GM18520 (cell line): Measurements from ENCODE around the gene E4F1.

ENCODE experiments used
- ATAC-seq: cut with Tn5 transposase; IDR thresholded peaks from one replicate; pipeline ENCODE4 v1.9.1; 2021; ENCODE audit not compliant: unreplicated experiment

The E4F1 gene

DNA sequence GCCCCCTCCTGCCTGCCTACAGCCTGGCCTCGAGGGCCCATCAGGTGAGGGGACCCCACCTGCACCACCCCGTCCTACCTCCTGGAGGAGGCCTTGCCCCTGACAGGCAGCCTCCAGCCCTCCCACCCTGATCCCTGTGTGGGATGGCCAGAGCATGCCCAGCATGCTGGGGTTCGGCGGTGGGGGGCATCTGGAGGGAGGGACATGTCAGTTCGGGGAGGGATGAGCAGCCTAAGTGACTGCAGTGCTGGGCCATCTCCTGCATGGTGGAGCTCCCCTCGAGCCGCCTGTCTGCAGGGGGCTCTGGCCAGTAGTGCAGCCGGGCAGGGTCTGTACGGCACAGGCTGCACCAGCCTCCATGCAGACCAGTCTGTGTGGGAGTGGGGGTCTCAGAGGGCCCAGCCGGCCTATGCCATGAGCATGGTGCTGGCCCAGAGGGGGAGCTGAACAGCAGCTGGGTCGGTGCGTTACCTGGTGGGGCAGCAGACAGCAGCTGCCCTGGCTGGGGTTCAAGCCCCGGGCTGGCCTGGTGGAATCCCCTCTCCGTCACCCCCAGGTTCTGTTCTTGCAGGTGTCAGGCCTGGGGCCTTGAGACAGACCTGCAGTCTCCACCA, 48.6 kb downstream of the E4F1 start:
- ATAC-seq: no peak

DNA sequence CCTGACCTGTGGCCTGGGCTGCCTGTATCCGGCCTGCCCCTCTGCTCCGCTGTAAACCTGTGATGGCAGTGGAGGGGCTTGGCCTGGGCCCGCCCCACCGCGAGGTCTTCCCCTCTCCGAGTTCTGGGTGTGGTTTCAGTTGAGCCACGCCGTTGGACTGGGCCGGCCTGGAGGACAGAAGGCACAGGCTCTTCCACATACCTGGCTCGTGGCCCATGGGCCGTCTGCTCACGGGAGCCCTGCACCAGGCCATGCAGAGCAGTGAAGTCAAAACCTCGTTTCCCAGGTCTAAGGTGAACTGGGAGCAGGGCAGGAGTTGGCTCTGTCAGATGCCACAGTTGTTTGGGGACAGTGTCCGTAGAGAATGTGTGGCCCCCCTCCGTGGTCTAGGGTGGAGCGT, 50.1 kb downstream of the E4F1 start:
- no peak for ATAC-seq

DNA sequence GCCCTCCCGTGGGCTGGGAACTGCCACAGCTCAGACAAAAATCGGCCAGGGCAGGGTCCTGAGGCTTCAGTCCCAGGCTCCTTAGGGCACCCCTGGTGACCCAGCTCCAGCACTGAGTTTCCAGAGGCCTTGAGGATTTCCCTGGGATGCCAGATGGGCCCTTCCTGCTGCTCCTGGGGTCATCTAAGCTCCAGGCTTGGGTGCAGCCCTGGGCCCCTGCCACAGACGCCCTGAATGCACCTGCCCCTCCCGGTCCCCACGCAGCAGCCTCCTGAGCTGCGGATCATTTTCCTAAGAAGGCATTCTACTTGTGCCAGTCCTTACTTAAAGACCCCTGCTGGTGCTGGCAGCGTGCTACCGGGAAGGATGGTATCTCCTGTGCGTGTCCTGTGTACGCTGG, 50.5 kb downstream of the E4F1 start:
- ATAC-seq: no peak

DNA sequence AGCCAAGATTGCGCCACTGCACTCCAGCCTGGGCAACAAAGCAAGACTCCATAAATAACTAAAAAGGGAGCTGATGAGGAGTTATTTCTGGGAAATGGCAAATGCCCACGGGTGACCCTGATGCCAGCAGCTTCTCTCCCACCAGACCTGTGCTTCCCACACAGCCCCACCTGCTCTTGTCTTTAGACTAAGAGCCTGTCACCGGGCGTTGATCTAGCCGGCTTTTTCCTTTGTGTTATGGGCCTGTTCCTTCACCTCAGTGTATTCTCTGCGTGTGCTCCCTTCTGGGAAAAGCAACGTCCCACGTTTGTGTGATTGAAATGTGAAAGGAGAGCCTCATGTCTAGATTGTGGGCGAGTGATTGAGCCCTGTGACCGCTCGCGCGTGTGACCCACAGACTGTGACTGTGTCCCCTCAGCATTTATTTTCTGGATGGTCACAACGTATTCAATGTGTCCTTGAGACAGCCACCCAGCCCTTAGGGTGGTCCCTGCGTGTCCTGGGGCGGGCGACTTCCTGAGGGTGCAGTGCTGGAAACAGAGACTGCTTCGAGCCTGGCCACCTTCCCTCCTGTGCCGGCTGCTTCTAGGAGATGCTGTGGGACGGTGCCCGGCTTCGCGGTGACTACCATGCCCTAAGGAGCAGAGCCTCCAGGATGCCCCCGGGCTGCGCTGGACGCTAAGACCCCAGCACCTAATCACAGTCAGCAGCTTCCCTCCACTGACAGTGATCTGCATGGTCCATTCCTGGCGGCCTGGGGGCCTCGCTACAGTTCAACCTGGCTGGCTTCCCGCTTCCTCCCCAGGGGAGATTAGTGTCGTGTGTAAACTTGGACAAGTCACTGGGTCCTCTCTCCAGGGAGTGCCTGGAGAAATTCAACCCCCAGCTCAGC, 52.3 kb downstream of the E4F1 start:
- ATAC-seq: no peak

DNA sequence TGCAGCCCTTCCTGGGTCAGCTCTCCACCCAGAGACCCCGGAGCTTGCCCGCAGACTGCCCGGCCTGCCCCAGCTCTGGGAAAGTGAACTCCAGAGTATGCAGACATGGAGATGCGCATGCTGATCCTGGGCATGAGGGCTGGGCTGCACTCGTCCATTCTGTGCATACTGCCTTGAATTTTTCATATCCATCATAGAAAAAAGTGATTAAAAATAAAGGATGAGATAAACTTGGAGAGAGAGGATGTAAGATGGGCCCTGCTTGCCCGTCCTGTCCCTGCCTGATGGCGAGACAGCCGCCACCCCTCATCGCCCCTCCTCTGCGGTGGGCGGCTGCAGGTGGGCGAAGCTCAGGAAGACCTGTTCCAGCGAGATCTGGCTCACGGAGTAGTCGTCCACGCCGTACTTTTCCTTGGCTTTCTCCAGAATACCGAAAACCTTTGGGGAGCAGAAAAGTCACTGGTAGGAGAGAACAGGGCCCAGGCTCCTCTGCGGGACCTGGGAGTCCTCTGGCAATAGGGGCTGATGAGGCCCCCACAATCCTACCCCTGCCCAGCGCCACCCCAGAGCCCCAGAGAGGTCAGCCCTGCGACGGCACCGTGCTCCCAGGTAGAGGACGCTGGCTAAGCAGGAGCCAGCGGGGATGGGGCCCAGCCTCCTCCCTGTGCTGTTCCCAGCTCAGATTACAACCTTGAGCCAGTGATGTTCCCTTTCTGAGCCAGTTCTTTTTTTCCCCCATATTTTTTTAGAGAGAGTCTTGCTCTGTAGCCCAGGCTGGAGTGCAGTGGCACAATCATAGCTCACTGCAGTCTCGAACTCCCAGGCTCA, 53.2 kb downstream of the E4F1 start:
- ATAC-seq: no peak

DNA sequence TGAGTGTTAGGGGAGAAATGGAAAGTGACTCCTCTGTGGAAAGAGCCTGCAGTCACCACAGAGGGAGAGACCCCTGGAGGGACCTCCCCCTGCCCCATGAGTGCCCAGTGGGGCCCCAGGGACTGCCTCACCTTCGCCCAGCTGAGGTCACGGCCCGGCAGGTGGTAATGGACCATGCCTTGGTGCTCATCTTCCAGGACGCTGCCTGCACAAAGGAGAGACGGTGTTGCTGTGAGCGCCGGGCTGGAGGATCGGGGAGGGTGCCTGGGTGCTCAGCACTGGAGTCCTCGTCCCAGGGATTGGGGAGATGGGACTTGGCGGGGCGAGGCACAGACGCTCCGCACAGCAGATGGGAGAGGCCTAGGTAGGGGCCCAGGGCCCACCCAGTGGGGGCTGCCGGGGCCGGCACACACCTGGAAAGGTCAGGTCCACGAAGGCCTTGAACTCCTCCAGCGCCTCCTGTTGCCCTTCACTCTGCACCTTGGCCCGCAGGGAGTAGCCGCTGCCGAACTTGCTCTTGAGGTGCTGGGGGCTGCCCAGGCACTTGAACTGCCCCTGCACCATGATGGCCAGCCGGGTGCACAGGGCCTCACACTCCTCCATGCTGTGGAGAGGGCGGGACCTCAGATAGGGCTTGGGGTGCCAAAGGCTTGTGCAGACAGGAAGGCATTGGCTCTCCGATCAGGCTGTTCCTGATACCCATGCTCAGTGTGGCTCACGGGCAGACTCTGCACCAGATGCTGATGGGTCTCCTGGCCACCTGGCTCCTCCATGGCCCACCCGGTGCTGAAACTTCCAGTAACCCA, 54.3 kb downstream of the E4F1 start:
- no peak for ATAC-seq

DNA sequence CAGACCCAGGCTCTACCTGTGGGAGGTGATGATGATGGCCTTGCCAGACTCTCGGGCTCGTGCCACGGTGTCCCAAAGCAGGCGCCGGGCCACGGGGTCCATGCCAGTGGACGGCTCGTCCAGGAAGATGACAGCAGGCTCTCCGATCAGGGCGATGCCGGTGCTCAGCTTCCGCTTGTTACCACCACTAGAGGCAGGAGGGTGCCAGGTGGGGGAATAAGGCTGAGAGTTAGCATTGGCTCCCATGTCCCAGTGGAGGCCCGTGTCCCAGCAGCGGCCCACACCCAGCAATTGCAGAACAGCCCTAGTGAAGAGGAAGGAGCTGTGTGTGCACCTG, 54.8 kb downstream of the E4F1 start:
- no peak for ATAC-seq

DNA sequence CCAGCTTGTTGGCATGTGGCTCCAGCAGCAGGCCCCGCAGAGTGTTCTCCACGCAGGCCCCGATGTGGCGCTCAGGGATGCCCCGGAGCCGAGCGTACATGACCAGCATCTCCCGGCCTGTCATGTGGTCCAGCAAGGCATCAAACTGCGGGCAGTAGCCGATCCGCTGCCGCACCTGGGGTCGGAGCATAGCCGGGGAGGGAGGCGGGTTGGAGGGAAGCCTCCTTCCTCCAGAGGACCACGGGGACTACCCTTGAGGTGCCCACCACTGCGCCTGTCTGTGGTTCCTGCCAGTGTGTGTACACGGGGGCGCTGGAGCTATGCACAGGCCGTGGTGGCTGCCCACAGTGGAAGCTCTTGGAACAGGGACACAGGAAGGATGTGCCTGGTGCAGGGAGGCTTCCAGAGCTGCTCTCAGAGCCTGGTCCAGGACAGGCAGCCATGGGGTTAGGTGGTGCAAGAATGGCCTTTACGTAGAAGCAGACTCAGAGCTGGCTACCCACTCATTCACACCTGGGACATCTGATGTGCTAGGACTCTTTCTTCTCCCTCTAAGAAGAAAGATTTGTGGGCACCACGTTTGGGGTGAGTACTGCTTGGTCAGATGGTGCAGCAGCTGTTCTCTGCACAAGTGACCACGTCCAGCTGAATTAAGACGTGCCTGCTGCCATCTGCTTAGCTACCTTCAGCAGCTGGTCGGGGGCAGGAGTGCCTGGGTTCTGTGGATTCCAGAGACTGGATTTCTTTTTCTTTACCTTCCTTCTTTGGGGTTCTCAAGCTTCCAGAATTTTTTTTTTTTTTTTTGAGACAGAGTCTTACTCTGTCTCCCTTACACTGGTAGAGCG, 55.8 kb downstream of the E4F1 start:
- ATAC-seq: no peak

DNA sequence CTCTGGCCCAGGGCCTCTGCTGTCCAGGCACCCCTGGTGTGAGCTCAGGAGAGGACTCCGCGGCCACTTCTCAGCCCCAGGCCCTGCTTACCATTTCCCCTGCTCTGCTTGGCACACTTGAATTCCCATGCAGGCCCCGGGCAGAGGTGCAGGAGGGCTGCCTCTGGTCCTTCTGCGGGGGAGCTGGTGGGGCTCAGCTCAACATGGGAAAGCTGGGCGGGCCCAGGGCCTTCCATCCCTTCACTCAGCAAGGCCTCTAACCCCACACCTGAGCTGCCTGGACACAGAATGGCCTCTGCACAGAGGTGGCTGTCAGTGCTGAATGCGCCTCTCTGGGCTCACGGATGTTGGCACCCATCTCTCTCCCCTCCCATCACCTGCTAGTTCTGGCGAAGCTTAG, 57.1 kb downstream of the E4F1 start:
- no peak for ATAC-seq

DNA sequence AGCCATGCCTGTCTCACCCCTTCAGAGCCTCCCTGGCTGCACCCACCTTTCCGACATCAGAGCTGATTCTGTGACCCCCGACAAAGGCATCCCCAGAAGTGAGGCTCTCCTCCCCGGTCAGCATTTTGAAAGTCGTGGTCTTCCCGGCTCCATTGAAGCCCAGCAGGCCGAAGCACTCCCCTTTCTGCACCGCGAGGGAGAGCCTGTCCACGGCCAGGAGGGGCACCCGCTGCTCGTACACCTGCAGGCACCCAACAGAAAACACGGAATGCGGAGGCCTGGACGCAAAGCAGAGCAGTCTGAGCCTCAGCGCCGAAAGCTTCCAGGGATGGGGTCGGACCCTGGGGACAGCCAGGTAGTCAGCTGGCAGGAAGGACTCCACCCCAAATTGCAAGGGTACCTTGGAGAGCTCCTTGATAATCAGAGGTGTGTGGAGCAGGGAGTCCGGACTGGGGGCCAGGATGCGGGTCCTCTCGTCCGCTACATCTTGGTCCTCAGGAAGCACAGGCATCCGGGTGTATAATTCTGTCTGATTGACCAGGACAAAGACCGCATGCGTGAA, 57.7 kb downstream of the E4F1 start:
- no peak for ATAC-seq

DNA sequence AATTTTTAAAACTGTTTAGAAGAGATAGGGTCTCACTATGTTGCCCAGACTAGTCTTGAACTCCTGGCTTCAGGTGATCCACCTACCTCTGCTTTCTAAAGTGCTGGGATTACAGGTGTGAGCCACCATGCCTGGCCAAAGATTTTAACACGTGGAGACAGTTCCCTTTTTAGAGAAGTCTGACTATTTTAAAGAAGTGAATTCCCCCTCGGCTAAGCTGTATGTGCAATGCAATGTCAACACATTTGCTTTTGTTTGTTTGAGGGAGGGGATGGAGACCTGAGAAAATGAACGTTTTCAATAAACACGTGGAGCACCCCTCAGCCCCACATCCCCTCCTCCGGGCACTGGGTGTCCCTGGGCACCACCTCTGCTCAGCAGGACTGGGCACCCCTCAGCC, 58.9 kb downstream of the E4F1 start:
- no peak for ATAC-seq

DNA sequence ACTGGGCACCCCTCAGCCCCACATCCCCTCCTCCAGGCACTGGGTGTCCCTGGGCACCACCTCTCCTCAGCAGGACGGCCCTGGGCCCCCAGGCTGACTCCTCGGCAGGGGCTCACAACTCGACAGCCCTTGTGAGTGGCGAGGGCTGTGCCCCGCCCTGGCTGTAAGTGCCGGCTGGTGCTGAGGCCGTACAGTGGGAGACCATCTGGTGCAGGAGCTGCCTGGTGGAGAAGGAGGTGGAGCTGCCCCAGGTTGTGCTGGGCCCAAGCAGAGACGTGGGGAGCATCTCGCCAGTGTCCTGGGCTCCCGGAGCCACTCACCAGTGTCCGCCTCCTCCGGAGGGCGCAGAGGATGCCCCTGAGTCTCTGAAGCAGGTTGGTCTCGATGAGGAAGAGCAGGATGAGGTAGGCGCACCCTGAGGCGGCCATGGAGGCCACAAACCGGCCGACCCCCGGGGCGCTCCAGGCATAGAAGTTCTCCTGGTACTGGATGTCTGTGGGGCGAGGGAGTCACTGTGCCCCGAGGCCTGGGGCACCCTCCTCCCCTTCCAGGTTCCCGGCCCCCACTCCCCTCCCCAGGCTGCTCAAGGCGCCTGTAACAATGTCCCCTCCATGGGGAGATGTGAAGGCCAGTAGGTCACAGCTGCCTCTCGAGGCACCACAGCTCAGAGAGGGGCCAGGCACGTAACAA, 59.6 kb downstream of the E4F1 start:
- no peak for ATAC-seq

DNA sequence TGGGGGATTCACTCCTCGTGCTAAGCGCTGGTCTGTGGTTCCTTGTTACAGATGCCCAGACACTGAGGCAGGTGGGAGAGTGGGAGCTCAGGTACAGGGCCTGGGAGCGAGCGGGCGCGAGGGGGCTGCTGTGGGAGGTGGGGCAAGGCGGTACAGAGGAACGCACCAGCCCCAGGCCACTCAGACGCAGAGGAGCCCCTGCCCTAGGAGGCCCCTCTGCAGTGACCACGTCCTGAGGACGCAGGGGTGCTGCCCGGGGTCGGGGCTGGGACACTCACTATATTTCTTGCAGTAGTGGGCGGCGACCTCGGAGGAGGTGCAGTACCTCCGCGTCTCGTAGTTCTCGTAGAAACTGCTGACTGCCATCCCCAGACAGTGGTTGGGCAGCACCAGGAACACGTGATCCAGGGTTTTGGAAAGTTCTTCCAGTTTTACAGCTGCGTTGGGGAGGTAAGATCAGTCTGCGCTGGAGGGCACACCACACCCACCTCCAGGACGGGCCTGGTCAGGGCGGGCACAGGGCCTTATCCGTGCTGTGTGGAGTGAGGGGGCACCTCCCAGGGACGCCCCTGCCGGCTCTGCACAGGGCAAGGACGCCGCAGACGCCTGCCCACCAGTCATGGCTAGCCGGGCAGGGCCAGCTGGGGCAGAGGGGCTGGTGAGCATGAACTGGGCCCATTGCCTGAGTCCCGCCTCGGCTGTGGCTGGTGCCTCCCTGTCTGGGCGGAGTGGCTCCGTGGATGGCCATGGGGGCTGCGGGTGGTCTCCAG, 60.8 kb downstream of the E4F1 start:
- ATAC-seq: no peak

DNA sequence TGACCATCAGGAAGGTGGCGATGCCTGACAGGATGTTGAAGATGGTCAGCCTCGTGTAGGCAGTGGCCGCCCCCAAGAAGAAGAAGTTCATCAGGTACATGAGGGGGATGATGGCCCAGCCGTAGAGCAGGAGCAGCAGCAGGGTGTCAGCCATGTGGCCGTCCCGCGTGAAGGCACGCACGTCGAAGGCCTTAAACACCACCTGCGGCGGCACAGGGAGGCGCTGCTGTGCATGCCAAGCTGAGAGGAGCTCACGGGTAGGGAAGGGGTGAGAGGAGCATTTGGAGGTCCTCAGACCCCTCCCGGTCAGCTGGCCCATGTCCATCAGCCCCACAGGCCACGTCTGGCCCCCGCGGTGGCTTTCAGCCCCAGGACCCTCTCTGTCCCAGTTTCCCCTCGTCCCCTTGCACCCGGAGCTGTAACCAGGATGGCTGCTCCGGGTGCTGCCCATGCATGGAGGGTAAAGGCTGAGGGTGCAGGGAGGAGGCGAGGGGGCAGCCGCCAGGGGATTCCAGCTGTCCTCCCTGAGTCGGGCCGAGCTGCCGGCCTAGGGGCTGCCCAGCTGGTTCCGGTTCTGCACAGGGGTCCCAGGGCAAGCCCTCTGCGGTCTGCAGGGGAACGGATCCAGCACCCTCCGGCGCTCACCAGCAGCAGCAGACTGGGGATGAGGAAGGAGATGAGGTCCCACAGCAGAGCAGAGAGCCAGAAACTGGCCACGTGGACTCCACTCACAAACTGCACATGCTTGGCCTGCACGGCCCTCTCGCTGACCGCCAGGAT, 61.6 kb downstream of the E4F1 start:
- no peak for ATAC-seq
